ENCODE measurements around the gene POLD2.

Gene POLD2

DNA sequence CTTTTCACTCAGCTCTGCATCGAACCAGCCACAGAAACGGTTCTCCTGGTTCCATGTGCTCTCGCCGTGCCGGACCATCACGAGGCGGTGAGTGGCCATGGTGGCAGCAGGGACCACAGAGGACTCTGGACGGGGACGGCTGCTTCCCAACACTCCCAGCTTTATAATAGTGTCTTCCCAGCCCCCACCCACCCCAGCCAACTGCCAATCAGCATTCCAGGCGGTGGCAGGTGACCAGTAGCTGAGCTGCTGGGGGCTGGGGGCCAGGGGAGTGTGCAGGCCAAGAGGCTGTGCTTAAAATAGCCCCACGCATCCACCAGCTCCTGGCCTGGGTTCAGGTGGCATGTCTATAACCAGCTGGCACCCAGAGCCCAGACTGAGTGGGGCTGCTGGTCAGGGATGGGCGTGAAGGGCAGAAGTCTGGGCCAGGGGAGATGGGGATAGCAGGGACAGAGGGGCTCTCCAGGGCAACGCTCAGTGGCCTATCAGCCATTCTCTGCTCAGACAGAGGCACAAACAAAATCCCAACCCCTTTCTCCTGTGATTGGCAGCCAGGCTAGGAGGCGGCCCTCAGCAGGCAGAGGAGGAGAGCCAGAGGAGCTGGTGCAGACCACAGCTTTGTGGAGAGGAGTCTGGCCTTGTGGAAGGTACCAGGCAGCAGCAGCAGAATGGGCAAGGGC is 57.8 kb downstream of the POLD2 start, which contains the start of gene PGAM2:
TSS of gene PGAM2 (minus strand) at position 137 of the 680 bp plus-strand sequence. CDS start at position 99, 38 bp downstream.
- H3K4me1 ChIP-seq (ENCODE audit: insufficient read depth, insufficient read length) = peaks cover 31% of the 10 kb centered on the region
- TF ChIP-seq SUZ12 (IDR thresholded peaks at IDR 0.05; ENCODE audit: extremely low read depth, insufficient read depth, insufficient read length) (no peak), YY1 (IDR thresholded peaks at IDR 0.05; ENCODE audit: insufficient read depth, insufficient read length) (no peak), ZNF274 (IDR thresholded peaks at IDR 0.05; ENCODE audit: low read depth, low read length) (no peak)
- no peak within 1 kb of the TSS for H3K4me3 ChIP-seq (ENCODE audit: insufficient read length, low read depth)
- DNase-seq (ENCODE audit: low read depth, low spot score) = peak; percentile 57
- H3K9ac ChIP-seq (ENCODE audit: insufficient read length, low read depth) = peak within 1 kb of the TSS; percentile 47
- peaks cover 24% of the 10 kb centered on the region for H3K36me3 ChIP-seq (ENCODE audit: insufficient read depth, insufficient read length, low read length)
- no peaks in the 10 kb centered on the region for H3K27me3 ChIP-seq (ENCODE audit: insufficient read depth, insufficient read length)
- no peaks in the 10 kb centered on the region for H3K9me3 ChIP-seq (ENCODE audit: insufficient read depth, low read length)

DNA sequence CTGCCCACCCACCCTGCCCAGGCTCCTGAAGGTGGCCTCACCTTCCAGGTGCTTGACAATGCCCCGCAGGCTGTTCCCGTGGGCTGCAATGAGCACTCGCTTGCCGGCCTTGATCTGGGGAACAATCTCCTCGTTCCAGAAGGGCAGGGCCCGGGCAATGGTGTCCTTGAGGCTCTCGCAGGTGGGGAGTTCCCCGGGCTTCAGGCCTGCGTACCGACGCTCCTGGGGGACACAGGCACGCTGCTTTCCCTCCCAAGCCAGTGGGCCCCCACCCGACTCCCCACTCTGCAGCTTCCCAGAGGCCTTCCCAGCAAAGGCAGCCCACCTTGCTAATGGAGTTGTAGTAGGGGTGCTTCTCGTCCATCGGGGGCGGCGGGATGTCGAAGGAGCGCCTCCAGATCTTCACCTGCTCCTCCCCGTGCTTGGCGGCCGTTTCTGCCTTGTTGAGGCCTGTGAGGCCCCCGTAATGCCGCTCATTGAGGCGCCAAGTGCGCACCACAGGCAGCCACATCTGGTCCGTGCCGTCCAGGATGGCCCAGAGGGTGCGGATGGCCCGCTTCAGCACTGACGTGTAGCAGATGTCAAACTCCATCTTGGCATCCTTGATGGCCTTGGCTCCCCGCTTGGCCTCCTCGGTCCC is 58.4 kb downstream of the POLD2 start:
- peaks cover 30% of the 10 kb centered on the region for H3K36me3 ChIP-seq (ENCODE audit: insufficient read depth, insufficient read length, low read length)
- TF ChIP-seq ZNF274 (IDR thresholded peaks at IDR 0.05; ENCODE audit: low read depth, low read length) = no peak
- TF ChIP-seq SUZ12 (IDR thresholded peaks at IDR 0.05; ENCODE audit: extremely low read depth, insufficient read depth, insufficient read length) = no peak
- TF ChIP-seq YY1 (IDR thresholded peaks at IDR 0.05; ENCODE audit: insufficient read depth, insufficient read length) = no peak
- peaks cover 31% of the 10 kb centered on the region for H3K4me1 ChIP-seq (ENCODE audit: insufficient read depth, insufficient read length)
- H3K9ac ChIP-seq (ENCODE audit: insufficient read length, low read depth) = peak overlapping the region; percentile 6
- H3K27me3 ChIP-seq (ENCODE audit: insufficient read depth, insufficient read length) = no peaks in the 10 kb centered on the region
- H3K9me3 ChIP-seq (ENCODE audit: insufficient read depth, low read length) = no peaks in the 10 kb centered on the region
- H3K4me3 ChIP-seq (ENCODE audit: insufficient read length, low read depth) = no peak overlapping the region
- DNase-seq (ENCODE audit: low read depth, low spot score) = no peak

All from NT2/D1 (cell line).